H9 (cell line): ENCODE results near the gene SLC25A22. TPM values are rescaled to one million over a fixed set of nuclear protein-coding genes. Genes with fewer than 3 reads are reported as not detected.

ENCODE experiments used
- DNase-seq: peaks from one replicate; pipeline ENCODE4 v3.0.0-alpha.2; 2017
- H2AFZ ChIP-seq: one replicate; pipeline ENCODE4 v1.6.1; 2013; ENCODE audit warnings: mild to moderate bottlenecking, low read length, control low read depth, moderate library complexity
- H2AK5ac ChIP-seq: 2 replicates; pipeline ENCODE4 v1.6.1; 2013; ENCODE audit warnings: low read length, control low read depth, mixed read lengths; ENCODE audit not compliant: insufficient read length
- H2BK120ac ChIP-seq: one replicate; pipeline ENCODE4 v1.6.1; 2013; ENCODE audit warnings: low read depth, mild to moderate bottlenecking, low read length, control low read depth, inconsistent platforms; ENCODE audit not compliant: poor library complexity, severe bottlenecking
- H2BK12ac ChIP-seq: 2 replicates; pipeline ENCODE4 v1.6.1; 2013; ENCODE audit warnings: low read length, control low read depth, mixed read lengths, low read depth; ENCODE audit not compliant: insufficient read length
- H2BK15ac ChIP-seq: 2 replicates; pipeline ENCODE4 v1.6.1; 2013; ENCODE audit warnings: low read depth, low read length, control low read depth
- H2BK20ac ChIP-seq: one replicate; pipeline ENCODE4 v1.6.1; 2013; ENCODE audit warnings: low read depth, mild to moderate bottlenecking, low read length, control low read depth, inconsistent platforms; ENCODE audit not compliant: poor library complexity, severe bottlenecking
- H2BK5ac ChIP-seq: 2 replicates; pipeline ENCODE4 v1.6.1; 2013; ENCODE audit warnings: low read length, control low read depth, mixed read lengths; ENCODE audit not compliant: insufficient read length
- H3K14ac ChIP-seq: 2 replicates; pipeline ENCODE4 v1.6.1; 2013; ENCODE audit warnings: low read length, control low read depth; ENCODE audit not compliant: insufficient read depth
- H3K18ac ChIP-seq: 2 replicates; pipeline ENCODE4 v1.6.1; 2013; ENCODE audit warnings: low read depth, mild to moderate bottlenecking, mixed read lengths, low read length, control low read depth; ENCODE audit not compliant: insufficient read length
- H3K23ac ChIP-seq: 2 replicates; pipeline ENCODE4 v1.6.1; 2013; ENCODE audit warnings: low read length, control low read depth, mixed read lengths, low read depth; ENCODE audit not compliant: insufficient read length
- H3K23me2 ChIP-seq: 2 replicates; pipeline ENCODE4 v1.6.1; 2013; ENCODE audit warnings: low read depth, mild to moderate bottlenecking, mixed read lengths, low read length, control low read depth; ENCODE audit not compliant: insufficient read length, poor library complexity, severe bottlenecking
- H3K27ac ChIP-seq: 2 replicates; pipeline ENCODE4 v1.5.1; 2013; ENCODE audit warnings: low read length, control low read depth, mixed read lengths, low read depth; ENCODE audit not compliant: insufficient read length
- H3K27me3 ChIP-seq: 2 replicates; pipeline ENCODE4 v1.6.1; 2013; ENCODE audit warnings: low read length, control low read depth, inconsistent platforms; ENCODE audit not compliant: insufficient read depth
- H3K4ac ChIP-seq: 2 replicates; pipeline ENCODE4 v1.6.1; 2013; ENCODE audit warnings: low read depth, mild to moderate bottlenecking, control low read depth, inconsistent platforms, low read length, moderate library complexity
- H3K4me1 ChIP-seq: 2 replicates; pipeline ENCODE4 v1.6.1; 2013; ENCODE audit warnings: low read length, control low read depth, inconsistent platforms; ENCODE audit not compliant: insufficient read depth
- H3K4me2 ChIP-seq: 2 replicates; pipeline ENCODE4 v1.6.1; 2013; ENCODE audit warnings: low read length, control low read depth, mixed read lengths; ENCODE audit not compliant: insufficient read length, insufficient read depth
- H3K56ac ChIP-seq: 2 replicates; pipeline ENCODE4 v1.6.1; 2013; ENCODE audit warnings: low read depth, mild to moderate bottlenecking, mixed read lengths, low read length, control low read depth; ENCODE audit not compliant: insufficient read length
- H3K79me1 ChIP-seq: 2 replicates; pipeline ENCODE4 v1.6.1; 2013; ENCODE audit warnings: low read depth, mild to moderate bottlenecking, moderate library complexity, low read length, control low read depth, inconsistent platforms; ENCODE audit not compliant: insufficient read depth, poor library complexity, severe bottlenecking
- H3K79me2 ChIP-seq: 2 replicates; pipeline ENCODE4 v1.6.1; 2013; ENCODE audit warnings: low read length, control low read depth, inconsistent platforms; ENCODE audit not compliant: insufficient read depth
- H3K9ac ChIP-seq: 2 replicates; pipeline ENCODE4 v1.6.1; 2013; ENCODE audit warnings: low read length, control low read depth, mixed read lengths; ENCODE audit not compliant: insufficient read length; ENCODE audit errors: extremely low read depth
- H3K9me3 ChIP-seq: one replicate; pipeline ENCODE4 v1.6.1; 2013; ENCODE audit warnings: low read depth, low read length, inconsistent platforms; ENCODE audit not compliant: control insufficient read depth
- H3T11ph ChIP-seq: one replicate; pipeline ENCODE4 v1.6.1; 2013; ENCODE audit warnings: mild to moderate bottlenecking, low read length, control low read depth, inconsistent platforms
- H4K20me1 ChIP-seq: one replicate; pipeline ENCODE4 v1.6.1; 2013; ENCODE audit not compliant: control insufficient read depth, insufficient read length, insufficient read depth
- H4K5ac ChIP-seq: 2 replicates; pipeline ENCODE4 v1.6.1; 2013; ENCODE audit warnings: low read depth, mild to moderate bottlenecking, mixed read lengths, low read length, control low read depth; ENCODE audit not compliant: insufficient read length
- H4K8ac ChIP-seq: replicated peaks from 2 replicates; pipeline ENCODE4 v1.6.1; 2013; ENCODE audit warnings: low read length, control low read depth, mixed read lengths, low read depth; ENCODE audit not compliant: insufficient read length
- H4K91ac ChIP-seq: 2 replicates; pipeline ENCODE4 v1.6.1; 2013; ENCODE audit warnings: low read depth, mild to moderate bottlenecking, moderate library complexity, mixed read lengths, low read length, control low read depth; ENCODE audit not compliant: insufficient read length
- H3K27ac Mint-ChIP-seq, 3 experiments: 2 replicates in 2 of 3; 3 replicates in 1 of 3; pipeline ENCODE4 v1.8.0; 2020 to 2021; ENCODE audit warnings: mixed read lengths in 3 of 3, mild to moderate bottlenecking in 1 of 3, moderate library complexity in 1 of 3
- H3K27me3 Mint-ChIP-seq: 2 replicates; pipeline ENCODE4 v1.8.0; 2021; ENCODE audit warnings: low read depth, mild to moderate bottlenecking, moderate library complexity, mixed read lengths
- H3K36me3 Mint-ChIP-seq, 3 experiments: 2 replicates in 2 of 3; 3 replicates in 1 of 3; pipeline ENCODE4 v1.8.0; 2020 to 2021; ENCODE audit warnings: low read depth in 3 of 3, mixed read lengths in 3 of 3; ENCODE audit not compliant: insufficient read depth in 1 of 3
- H3K4me1 Mint-ChIP-seq, 2 experiments: 2 replicates each; pipeline ENCODE4 v1.8.0; 2020; ENCODE audit warnings: mixed read lengths in 2 of 2
- H3K4me3 Mint-ChIP-seq, 2 experiments: 2 replicates in 1 of 2; 3 replicates in 1 of 2; pipeline ENCODE4 v1.8.0; 2020 to 2021; ENCODE audit warnings: mild to moderate bottlenecking in 2 of 2, mixed read lengths in 2 of 2, moderate library complexity in 1 of 2
- H3K9me3 Mint-ChIP-seq, 2 experiments: 2 replicates in 1 of 2; 3 replicates in 1 of 2; pipeline ENCODE4 v1.8.0; 2020; ENCODE audit warnings: mild to moderate bottlenecking in 2 of 2, mixed read lengths in 2 of 2, moderate library complexity in 1 of 2
- whole genome bisulfite sequencing: extraction: QIAGEN DNeasy Blood & Tissue Kit; methylation state at CpG from one replicate; pipeline ENCODE4 v1.1.7; 2013; ENCODE audit warnings: missing lambda C conversion rate, low lambda C conversion rate, mixed read lengths; ENCODE audit not compliant: insufficient read length; ENCODE audit errors: extremely low coverage; 5-methylcytosine and 5-hydroxymethylcytosine counted together
- total RNA-seq: library from RNA; stranded (reverse); gene quantifications from 2 replicates; pipeline ENCODE4 v1.2.1, GENCODE V29; 2021
- TF ChIP-seq, protein P1 (sequence below): fragments of 200-600 bp; sonication (generic); conservative IDR thresholded peaks from 3 replicates; pipeline ENCODE4 v1.8.0; 2021; ENCODE audit warnings: antibody characterized with exemption, mild to moderate bottlenecking

SLC25A22 gene
- total RNA-seq, 1 experiment from 2014 or later = 51.9 TPM

DNA sequence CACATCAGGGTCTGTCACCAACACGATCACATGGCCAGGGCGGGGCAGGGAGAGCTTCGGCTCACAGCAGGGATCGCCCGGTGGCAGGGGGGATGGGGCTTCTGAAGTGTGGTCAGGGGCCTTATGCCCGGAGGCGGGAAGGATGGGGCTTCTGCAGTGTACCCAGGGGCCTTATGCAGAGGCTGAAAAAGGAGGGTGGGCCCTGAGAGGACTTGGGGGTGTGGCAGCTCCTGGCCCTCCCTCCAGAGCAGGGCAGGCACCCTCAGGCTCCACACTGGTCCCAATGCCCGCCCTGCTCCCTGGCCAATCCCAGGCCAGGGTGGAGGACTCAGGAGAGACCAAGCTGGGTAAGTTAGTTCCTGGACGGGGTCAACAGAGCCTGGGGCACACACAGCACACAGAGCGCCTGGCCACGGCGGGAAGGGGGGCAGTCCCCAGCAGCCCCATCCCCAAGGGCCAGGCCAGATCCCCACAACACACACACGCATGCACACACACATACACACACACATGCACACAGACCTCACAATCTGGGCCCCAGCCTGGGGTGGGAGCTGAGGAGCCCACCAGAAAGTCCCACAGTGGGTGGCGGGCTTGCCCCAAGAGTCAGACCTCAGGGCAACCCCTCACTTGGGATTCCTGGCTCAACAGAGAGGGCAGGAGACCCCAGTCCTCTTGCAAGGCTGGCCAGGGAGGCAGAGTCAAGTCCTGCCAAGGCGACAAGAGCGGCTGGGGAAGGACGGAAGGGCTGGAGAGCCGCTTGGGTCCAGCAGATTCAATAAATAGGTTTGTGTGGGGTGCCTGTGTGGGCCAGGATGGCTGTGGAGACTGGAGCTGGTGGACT lies 7.1 kb downstream of the SLC25A22 start:
- H4K8ac ChIP-seq = no peak overlapping the region
- no peak overlapping the region for H4K5ac ChIP-seq
- peaks cover 4% of the 10 kb centered on the region for H3K23me2 ChIP-seq
- peaks cover 7 to 31% of the 10 kb centered on the region in 2 experiments for H3K4me1 Mint-ChIP-seq
- no peak overlapping the region for H2AFZ ChIP-seq
- H2BK15ac ChIP-seq = no peak overlapping the region
- H3K23ac ChIP-seq = no peak overlapping the region
- no peak overlapping the region for H3K4me2 ChIP-seq
- no peaks in the 10 kb centered on the region for H3K9me3 ChIP-seq
- no peak overlapping the region for H3T11ph ChIP-seq
- H3K18ac ChIP-seq = no peak overlapping the region
- no peaks in the 10 kb centered on the region for H3K9me3 Mint-ChIP-seq
- peaks cover 0 to 16% (median 3%) of the 10 kb centered on the region in 3 experiments; a peak in 2 of 7 replicates for H3K36me3 Mint-ChIP-seq
- H3K14ac ChIP-seq = no peak overlapping the region; the same call in 1 of the 2 replicates
- H3K79me2 ChIP-seq = no peaks in the 10 kb centered on the region
- H3K79me1 ChIP-seq = no peaks in the 10 kb centered on the region
- H3K27ac ChIP-seq = no peak overlapping the region
- H4K20me1 ChIP-seq = no peaks in the 10 kb centered on the region
- H3K4me3 Mint-ChIP-seq = peak overlapping the region in 1 of 2 experiments; percentile 66; a peak in 3 of 5 replicates
- no peak overlapping the region for H3K4ac ChIP-seq
- H4K91ac ChIP-seq = no peak overlapping the region
- no peak overlapping the region for H2BK5ac ChIP-seq
- WGBS = no CpG with 5 or more reads among the region's 18 CpGs
- DNase-seq = peak; percentile 89
- H3K27me3 ChIP-seq = no peaks in the 10 kb centered on the region
- no peak overlapping the region for H3K9ac ChIP-seq
- peaks cover 3% of the 10 kb centered on the region; the same call in 1 of the 2 replicates for H3K27me3 Mint-ChIP-seq
- no peak overlapping the region for H2BK12ac ChIP-seq
- H3K27ac Mint-ChIP-seq = 0 out of 7 replicates have a peak overlapping the region, but pooled peaks of 1 of the 3 experiments have one; percentile 78
- no peak overlapping the region for H3K56ac ChIP-seq
- no peak overlapping the region for H2BK120ac ChIP-seq
- TF ChIP-seq, protein P1, sequence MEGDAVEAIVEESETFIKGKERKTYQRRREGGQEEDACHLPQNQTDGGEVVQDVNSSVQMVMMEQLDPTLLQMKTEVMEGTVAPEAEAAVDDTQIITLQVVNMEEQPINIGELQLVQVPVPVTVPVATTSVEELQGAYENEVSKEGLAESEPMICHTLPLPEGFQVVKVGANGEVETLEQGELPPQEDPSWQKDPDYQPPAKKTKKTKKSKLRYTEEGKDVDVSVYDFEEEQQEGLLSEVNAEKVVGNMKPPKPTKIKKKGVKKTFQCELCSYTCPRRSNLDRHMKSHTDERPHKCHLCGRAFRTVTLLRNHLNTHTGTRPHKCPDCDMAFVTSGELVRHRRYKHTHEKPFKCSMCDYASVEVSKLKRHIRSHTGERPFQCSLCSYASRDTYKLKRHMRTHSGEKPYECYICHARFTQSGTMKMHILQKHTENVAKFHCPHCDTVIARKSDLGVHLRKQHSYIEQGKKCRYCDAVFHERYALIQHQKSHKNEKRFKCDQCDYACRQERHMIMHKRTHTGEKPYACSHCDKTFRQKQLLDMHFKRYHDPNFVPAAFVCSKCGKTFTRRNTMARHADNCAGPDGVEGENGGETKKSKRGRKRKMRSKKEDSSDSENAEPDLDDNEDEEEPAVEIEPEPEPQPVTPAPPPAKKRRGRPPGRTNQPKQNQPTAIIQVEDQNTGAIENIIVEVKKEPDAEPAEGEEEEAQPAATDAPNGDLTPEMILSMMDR = no peak
- no peak overlapping the region for H2BK20ac ChIP-seq
- H3K4me1 ChIP-seq = no peaks in the 10 kb centered on the region; the same call in 1 of the 2 replicates
- no peak overlapping the region for H2AK5ac ChIP-seq
